DMS153 treated with DMSO at 0.1 percent for 48 hours (cell line): ENCODE measurements around the gene SLC4A4.

Experiments used
- DNase-seq: peaks from one replicate; lab custom pipeline; 2025; ENCODE audit not compliant: unreplicated experiment; lab: John Stamatoyannopoulos, UW

SLC4A4 gene

GRCh38 chr4:71592793-71593192, 254.0 kb downstream of the SLC4A4 start:
- DNase-seq = no peak

GRCh38 chr4:71593311-71593710, 254.5 kb downstream of the SLC4A4 start:
- no peak for DNase-seq

GRCh38 chr4:71595576-71596108, 256.8 kb downstream of the SLC4A4 start:
- DNase-seq = peak; percentile 97

- no peak for DNase-seq
Measured at GRCh38 chr4:71599578-71599977, 260.8 kb downstream of the SLC4A4 start.

GRCh38 chr4:71602289-71602900, 263.6 kb downstream of the SLC4A4 start:
- DNase-seq = no peak

- no peak for DNase-seq
Measured at GRCh38 chr4:71604785-71605184, 266.0 kb downstream of the SLC4A4 start.

GRCh38 chr4:71607109-71607508, 268.3 kb downstream of the SLC4A4 start:
- no peak for DNase-seq

GRCh38 chr4:71607780-71608677, 269.2 kb downstream of the SLC4A4 start:
- DNase-seq = no peak

- no peak for DNase-seq
Measured at GRCh38 chr4:71608678-71609071, 269.9 kb downstream of the SLC4A4 start.

GRCh38 chr4:71609167-71609566, 270.3 kb downstream of the SLC4A4 start:
- DNase-seq = no peak

- peak; percentile 32 for DNase-seq
Measured at GRCh38 chr4:71609651-71610050, 270.8 kb downstream of the SLC4A4 start.

- no peak for DNase-seq
Measured at GRCh38 chr4:71614621-71615020, 275.8 kb downstream of the SLC4A4 start.

- no peak for DNase-seq
Measured at GRCh38 chr4:71616168-71616811, 277.5 kb downstream of the SLC4A4 start.
